ENCODE data around the gene JARID2. TPM values are rescaled to one million over a fixed set of nuclear protein-coding genes. Genes with fewer than 3 reads are reported as not detected.

The JARID2 gene
- total and polyA plus RNA-seq, 10 of the 15 experiments (the other 5 are each of a cell fraction or from before 2014, with no cell fraction given) = 4.2 to 21.6 (median 11.7) TPM

DNA sequence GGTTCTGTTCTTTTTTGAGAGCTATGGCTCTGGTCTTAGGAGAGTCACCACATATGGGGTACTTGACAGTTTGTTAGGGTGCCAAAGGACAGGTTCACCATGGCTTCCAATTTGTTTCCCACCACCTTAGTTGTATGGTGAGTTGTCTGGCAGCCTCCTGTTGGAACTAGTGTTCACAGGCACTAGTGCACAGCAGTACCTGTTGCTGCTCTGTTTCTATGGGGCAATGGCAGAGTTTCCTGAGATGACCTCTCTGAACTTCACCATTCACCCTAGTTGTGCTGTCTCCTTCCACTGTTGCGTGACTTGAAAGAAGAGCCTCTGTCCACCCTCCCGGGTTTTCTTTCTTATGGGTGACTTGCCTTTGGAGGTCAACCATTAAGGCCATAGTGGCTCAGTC, 129.1 kb downstream of the JARID2 start:
- ChIA-PET POLR2A (interaction anchor here (0.7 kb wide), 1 partner anchor 36 kb away, joined by 3 read pairs; no protein-coding TSS in a partner anchor), RAD21 (ENCODE audit: unreplicated experiment) (no interaction called here), CTCF (no interaction called here), SMC1A (ENCODE audit: uncharacterized antibody, unreplicated experiment) (interaction anchor here (1.0 kb wide), 1 partner anchor 13 kb away, joined by 4 read pairs; no protein-coding TSS in a partner anchor)
- FAIRE-seq (no peak), ATAC-seq (no peak), DNase-seq (ENCODE audit: low read depth, low spot score) (no peak)
- H3K79me2 ChIP-seq (ENCODE audit: control insufficient read depth, insufficient read depth, low read length) = peaks cover 74% of the 10 kb centered on the region
- no peaks in the 10 kb centered on the region for H3K9me3 ChIP-seq (replicated peaks; ENCODE audit: control insufficient read depth, insufficient read depth, low read length)
- no peak overlapping the region for H2AFZ ChIP-seq (ENCODE audit: control insufficient read depth, low read depth, low read length)
- H3K9ac ChIP-seq (ENCODE audit: control insufficient read depth, insufficient read depth, low read length) = no peak overlapping the region
- H3K4me2 ChIP-seq (ENCODE audit: control insufficient read depth, insufficient read depth) = no peak overlapping the region
- BruUV-seq (replicated peaks) = no TSS peak
- in situ Hi-C loops (cut with MboI) (no loop called here), intact Hi-C loops (cut with micrococcal nuclease; ENCODE audit: unreplicated experiment) (no loop called here)
- no peaks in the 10 kb centered on the region for H3K27me3 ChIP-seq (replicated peaks in 1 of 2; ENCODE audit: control insufficient read depth in 2 of 2, insufficient read depth in 2 of 2, low read length in 1 of 2)
- H3K36me3 ChIP-seq (ENCODE audit: control insufficient read depth in 2 of 2, insufficient read depth in 2 of 2, low read length in 1 of 2) = peaks cover 7 to 8% of the 10 kb centered on the region in 2 experiments
- TF ChIP-seq, protein P1, sequence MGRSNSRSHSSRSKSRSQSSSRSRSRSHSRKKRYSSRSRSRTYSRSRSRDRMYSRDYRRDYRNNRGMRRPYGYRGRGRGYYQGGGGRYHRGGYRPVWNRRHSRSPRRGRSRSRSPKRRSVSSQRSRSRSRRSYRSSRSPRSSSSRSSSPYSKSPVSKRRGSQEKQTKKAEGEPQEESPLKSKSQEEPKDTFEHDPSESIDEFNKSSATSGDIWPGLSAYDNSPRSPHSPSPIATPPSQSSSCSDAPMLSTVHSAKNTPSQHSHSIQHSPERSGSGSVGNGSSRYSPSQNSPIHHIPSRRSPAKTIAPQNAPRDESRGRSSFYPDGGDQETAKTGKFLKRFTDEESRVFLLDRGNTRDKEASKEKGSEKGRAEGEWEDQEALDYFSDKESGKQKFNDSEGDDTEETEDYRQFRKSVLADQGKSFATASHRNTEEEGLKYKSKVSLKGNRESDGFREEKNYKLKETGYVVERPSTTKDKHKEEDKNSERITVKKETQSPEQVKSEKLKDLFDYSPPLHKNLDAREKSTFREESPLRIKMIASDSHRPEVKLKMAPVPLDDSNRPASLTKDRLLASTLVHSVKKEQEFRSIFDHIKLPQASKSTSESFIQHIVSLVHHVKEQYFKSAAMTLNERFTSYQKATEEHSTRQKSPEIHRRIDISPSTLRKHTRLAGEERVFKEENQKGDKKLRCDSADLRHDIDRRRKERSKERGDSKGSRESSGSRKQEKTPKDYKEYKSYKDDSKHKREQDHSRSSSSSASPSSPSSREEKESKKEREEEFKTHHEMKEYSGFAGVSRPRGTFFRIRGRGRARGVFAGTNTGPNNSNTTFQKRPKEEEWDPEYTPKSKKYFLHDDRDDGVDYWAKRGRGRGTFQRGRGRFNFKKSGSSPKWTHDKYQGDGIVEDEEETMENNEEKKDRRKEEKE (IDR thresholded peaks at IDR 0.05) = no peak
- TF ChIP-seq STAT3 (IDR thresholded peaks at IDR 0.05; ENCODE audit: low read depth, low read length) (no peak), BACH1 (IDR thresholded peaks at IDR 0.05; ENCODE audit: borderline replicate concordance) (no peak), ZNF217 (IDR thresholded peaks at IDR 0.05) (no peak), CHD4 (IDR thresholded peaks at IDR 0.05) (no peak), MEF2B (IDR thresholded peaks at IDR 0.05; ENCODE audit: partially characterized antibody, poor library complexity, severe bottlenecking) (no peak), NR2F1 (conservative IDR thresholded peaks at IDR 0.05) (no peak)
- no peak overlapping the region for H3K4me3 ChIP-seq
- H3K4me1 ChIP-seq (ENCODE audit: control insufficient read depth, insufficient read depth, low read length) = no peaks in the 10 kb centered on the region
- no peaks in the 10 kb centered on the region; the same call in 1 of the 2 replicates for H4K20me1 ChIP-seq (ENCODE audit: control insufficient read depth, insufficient read depth)
- H3K27ac ChIP-seq (ENCODE audit: control insufficient read depth, insufficient read depth) = no peak overlapping the region
- 100% methylated on average over 2 of the region's 2 CpGs for WGBS (ENCODE audit: insufficient coverage, insufficient replicate concordance, low lambda C conversion rate, missing lambda C conversion rate)
